CD4-positive, CD25-positive, alpha-beta regulatory T cell (primary cell): Measurements from ENCODE around the gene PREP. TPM values are rescaled to one million over a fixed set of nuclear protein-coding genes. Genes with fewer than 3 reads are reported as not detected.
"Not testable (repeated sequence)": the region's sequence is repeated elsewhere in the genome, so short reads cannot be mapped to it uniquely, and the experiment has no call there.

Experiments used
- ATAC-seq, 2 donors: fragments of 150-1000 bp; cut with Tn5 transposase; one replicate each; pipeline ENCODE4 v1.10.0; 2021; ENCODE audit warnings: low read depth in 2 of 2, moderate number of reproducible peaks in 2 of 2, moderate library complexity in 1 of 2
- DNase-seq, 3 donors: peaks; one replicate each; pipeline versions ENCODE4 v3.0.0 to v3.0.0-alpha.2; 2012 to 2022; ENCODE audit warnings: mixed read lengths in 1 of 3
- H3K27ac ChIP-seq: one replicate; pipeline ENCODE4 v1.7.0; 2013; ENCODE audit warnings: mild to moderate bottlenecking, low read length; ENCODE audit not compliant: insufficient read depth, poor library complexity, severe bottlenecking
- H3K27me3 ChIP-seq: one replicate; pipeline ENCODE4 v1.7.0; 2013; ENCODE audit warnings: low read length; ENCODE audit not compliant: control insufficient read depth, insufficient read depth
- H3K36me3 ChIP-seq: one replicate; pipeline ENCODE4 v1.7.0; 2013; ENCODE audit warnings: mild to moderate bottlenecking, low read length, moderate library complexity; ENCODE audit not compliant: control insufficient read depth, insufficient read depth
- H3K4me1 ChIP-seq: 2 replicates; pipeline ENCODE4 v1.7.0; 2013; ENCODE audit warnings: mild to moderate bottlenecking, low read length; ENCODE audit not compliant: insufficient read depth, control insufficient read depth, poor library complexity, severe bottlenecking
- H3K4me3 ChIP-seq: one replicate; pipeline ENCODE4 v1.7.0; 2013; ENCODE audit warnings: low read depth, mild to moderate bottlenecking, low read length, moderate library complexity
- H3K9me3 ChIP-seq, 2 experiments: 1 replicate in 1 of 2; 2 replicates in 1 of 2; pipeline ENCODE4 v1.7.0; 2013; ENCODE audit warnings: low read length in 2 of 2, mild to moderate bottlenecking in 1 of 2, moderate library complexity in 1 of 2; ENCODE audit not compliant: control insufficient read depth in 2 of 2
- H3K27ac Mint-ChIP-seq, 3 donors: one replicate each; pipeline ENCODE4 v1.8.0; 2020 to 2022; ENCODE audit warnings: mild to moderate bottlenecking in 3 of 3, mixed read lengths in 3 of 3, moderate library complexity in 2 of 3
- H3K27me3 Mint-ChIP-seq: one replicate; pipeline ENCODE4 v1.8.0; 2022; ENCODE audit warnings: mild to moderate bottlenecking, mixed read lengths
- H3K36me3 Mint-ChIP-seq: one replicate; pipeline ENCODE4 v1.8.0; 2020; ENCODE audit warnings: mixed read lengths
- H3K4me1 Mint-ChIP-seq, 4 donors: one replicate each; pipeline ENCODE4 v1.8.0; 2020 to 2022; ENCODE audit warnings: mixed read lengths in 4 of 4, mild to moderate bottlenecking in 1 of 4
- H3K4me3 Mint-ChIP-seq, 4 donors: one replicate each; pipeline ENCODE4 v1.8.0; 2020 to 2022; ENCODE audit warnings: mild to moderate bottlenecking in 4 of 4, mixed read lengths in 4 of 4, moderate library complexity in 3 of 4
- H3K9me3 Mint-ChIP-seq, 7 donors: one replicate each; pipeline ENCODE4 v1.8.0; 2020 to 2022; ENCODE audit warnings: mixed read lengths in 7 of 7, mild to moderate bottlenecking in 3 of 7, moderate library complexity in 2 of 7
- polyA plus RNA-seq, 4 donors: library from polyadenylated mRNA; unstranded; fragments of 300-500 nt; fragmentation: Illumina TruSeq; gene quantifications; one replicate each; pipeline ENCODE4 v1.2.3, GENCODE V29; 2021
- total RNA-seq: library from RNA; stranded (reverse); gene quantifications from one replicate; pipeline ENCODE4 v1.2.3, GENCODE V29; 2022

Gene PREP
- total and polyA plus RNA-seq, 5 donors from 2014 or later, result 33.8 to 49.7 (median 41.8) TPM

- no peak overlapping the region for H3K4me3 ChIP-seq
- Mint-ChIP-seq H3K9me3 (no peaks in the 10 kb centered on the region), H3K4me3 (no peak overlapping the region), H3K27ac (no peak overlapping the region), H3K27me3 (peaks cover 17% of the 10 kb centered on the region), H3K36me3 (no peaks in the 10 kb centered on the region), H3K4me1 (peaks cover 0 to 4% (median 0%) of the 10 kb centered on the region in 4 donors)
- H3K9me3 ChIP-seq, result no peaks in the 10 kb centered on the region
- no peaks in the 10 kb centered on the region for H3K36me3 ChIP-seq
- no peaks in the 10 kb centered on the region for H3K27me3 ChIP-seq
- ATAC-seq (no peak), DNase-seq (no peak)
- H3K27ac ChIP-seq, result no peak overlapping the region
- H3K4me1 ChIP-seq, result no peaks in the 10 kb centered on the region
Measured at GRCh38 chr6:105433723-105434122, 30.8 kb upstream of the PREP start.

GRCh38 chr6:105432797-105433196 is 29.9 kb upstream of the PREP start:
- H3K27ac Mint-ChIP-seq, result no peak overlapping the region
- no peaks in the 10 kb centered on the region for H3K9me3 ChIP-seq
- H3K27ac ChIP-seq, result no peak overlapping the region
- no peaks in the 10 kb centered on the region for H3K9me3 Mint-ChIP-seq
- no peaks in the 10 kb centered on the region for H3K36me3 Mint-ChIP-seq
- H3K4me1 ChIP-seq, result no peaks in the 10 kb centered on the region
- no peaks in the 10 kb centered on the region for H3K27me3 ChIP-seq
- H3K4me3 Mint-ChIP-seq, result no peak overlapping the region
- DNase-seq (no peak), ATAC-seq (no peak)
- H3K27me3 Mint-ChIP-seq, result peaks cover 17% of the 10 kb centered on the region
- H3K4me1 Mint-ChIP-seq, result peaks cover 0 to 4% (median 0%) of the 10 kb centered on the region in 4 donors
- H3K4me3 ChIP-seq, result no peak overlapping the region
- H3K36me3 ChIP-seq, result no peaks in the 10 kb centered on the region

- Mint-ChIP-seq H3K9me3 (no peaks in the 10 kb centered on the region), H3K4me1 (peaks cover 0 to 4% (median 0%) of the 10 kb centered on the region in 4 donors), H3K36me3 (no peaks in the 10 kb centered on the region), H3K4me3 (no peak overlapping the region), H3K27me3 (peaks cover 14% of the 10 kb centered on the region), H3K27ac (no peak overlapping the region)
- Histone ChIP-seq H3K9me3 (no peaks in the 10 kb centered on the region), H3K4me3 (no peak overlapping the region), H3K27me3 (no peaks in the 10 kb centered on the region), H3K4me1 (no peaks in the 10 kb centered on the region), H3K36me3 (no peaks in the 10 kb centered on the region), H3K27ac (no peak overlapping the region)
- no peak for ATAC-seq
- DNase-seq, result peak in 2 of 3 donors; percentile 59 to 72
Measured at GRCh38 chr6:105431226-105431625, 28.3 kb upstream of the PREP start.

- Mint-ChIP-seq H3K36me3 (no peaks in the 10 kb centered on the region), H3K4me1 (peaks cover 0 to 4% (median 0%) of the 10 kb centered on the region in 4 donors), H3K9me3 (no peaks in the 10 kb centered on the region), H3K4me3 (no peak overlapping the region), H3K27ac (no peak overlapping the region), H3K27me3 (peaks cover 14% of the 10 kb centered on the region)
- no peak overlapping the region for H3K4me3 ChIP-seq
- H3K36me3 ChIP-seq, result no peaks in the 10 kb centered on the region
- DNase-seq (no peak), ATAC-seq (no peak)
- H3K27me3 ChIP-seq, result no peaks in the 10 kb centered on the region
- H3K4me1 ChIP-seq, result no peaks in the 10 kb centered on the region
- no peak overlapping the region for H3K27ac ChIP-seq
- no peaks in the 10 kb centered on the region for H3K9me3 ChIP-seq
Measured at GRCh38 chr6:105430685-105431084, 27.8 kb upstream of the PREP start.

GRCh38 chr6:105429676-105430075 is 26.8 kb upstream of the PREP start:
- Mint-ChIP-seq H3K36me3 (no peaks in the 10 kb centered on the region), H3K27ac (no peak overlapping the region), H3K27me3 (peaks cover 14% of the 10 kb centered on the region), H3K4me3 (no peak overlapping the region), H3K9me3 (no peaks in the 10 kb centered on the region), H3K4me1 (peaks cover 0 to 4% (median 0%) of the 10 kb centered on the region in 4 donors)
- Histone ChIP-seq H3K4me1 (no peaks in the 10 kb centered on the region), H3K4me3 (no peak overlapping the region), H3K27ac (no peak overlapping the region), H3K36me3 (no peaks in the 10 kb centered on the region), H3K9me3 (no peaks in the 10 kb centered on the region), H3K27me3 (no peaks in the 10 kb centered on the region)
- DNase-seq (no peak), ATAC-seq (no peak)

- Mint-ChIP-seq H3K27me3 (peaks cover 15% of the 10 kb centered on the region), H3K36me3 (no peaks in the 10 kb centered on the region), H3K4me3 (no peak overlapping the region), H3K9me3 (peaks cover 0 to 4% (median 0%) of the 10 kb centered on the region in 7 donors), H3K4me1 (peaks cover 0 to 7% (median 5%) of the 10 kb centered on the region in 4 donors), H3K27ac (no peak overlapping the region)
- Histone ChIP-seq H3K27me3 (no peaks in the 10 kb centered on the region), H3K4me1 (no peaks in the 10 kb centered on the region), H3K27ac (no peak overlapping the region), H3K36me3 (no peaks in the 10 kb centered on the region), H3K4me3 (no peak overlapping the region), H3K9me3 (no peaks in the 10 kb centered on the region)
- DNase-seq, result no peak
- ATAC-seq, result no peak
Measured at GRCh38 chr6:105428342-105428957, 25.6 kb upstream of the PREP start.

- no peaks in the 10 kb centered on the region for H3K9me3 ChIP-seq
- Mint-ChIP-seq H3K9me3 (peaks cover 0 to 4% (median 1%) of the 10 kb centered on the region in 7 donors), H3K27ac (peak overlapping the region in 1 of 3 donors; percentile 6), H3K4me3 (no peak overlapping the region), H3K27me3 (peaks cover 6% of the 10 kb centered on the region), H3K36me3 (no peaks in the 10 kb centered on the region), H3K4me1 (peaks cover 0 to 5% (median 4%) of the 10 kb centered on the region in 4 donors)
- peak; percentile 28 to 77 (median 56) for DNase-seq
- no peak overlapping the region for H3K4me3 ChIP-seq
- H3K36me3 ChIP-seq, result no peaks in the 10 kb centered on the region
- no peaks in the 10 kb centered on the region for H3K4me1 ChIP-seq
- H3K27ac ChIP-seq, result no peak overlapping the region
- ATAC-seq, result peak; percentile 60 to 72
- no peaks in the 10 kb centered on the region for H3K27me3 ChIP-seq
Measured at GRCh38 chr6:105424175-105424783, 21.4 kb upstream of the PREP start.

GRCh38 chr6:105416971-105417370 is 14.1 kb upstream of the PREP start:
- H3K4me1 ChIP-seq, H3K36me3 ChIP-seq, H3K4me3 ChIP-seq, ATAC-seq, DNase-seq, H3K36me3 Mint-ChIP-seq, H3K27ac ChIP-seq, H3K9me3 ChIP-seq, H3K4me3 Mint-ChIP-seq, H3K27me3 ChIP-seq, H3K4me1 Mint-ChIP-seq, H3K27ac Mint-ChIP-seq: not testable (repeated sequence)
- Mint-ChIP-seq H3K9me3 (peaks cover 3 to 48% (median 17%) of the 10 kb centered on the region in 7 donors), H3K27me3 (peaks cover 26% of the 10 kb centered on the region)
